Right atrium auricular region (tissue), 2 donors: ENCODE data around the gene MDC1. TPM values are rescaled to one million over a fixed set of nuclear protein-coding genes. Genes with fewer than 3 reads are reported as not detected.
"Not testable (repeated sequence)": the region's sequence is repeated elsewhere in the genome, so short reads cannot be mapped to it uniquely, and the experiment has no call there.

ENCODE experiments used
- DNase-seq: peaks from one replicate; pipeline ENCODE4 v3.0.0-alpha.2; 2019; ENCODE audit warnings: low spot score
- H3K27ac ChIP-seq, 2 donors: fragments of 200-600 bp; sonication (generic); 1 replicate in 1 of 2; 2 replicates in 1 of 2; pipeline ENCODE4 v1.5.1; 2016 to 2019
- H3K27me3 ChIP-seq, 2 donors: fragments of 200-600 bp; sonication (generic); one replicate each; pipeline versions ENCODE4 v1.5.1 to v1.6.0; 2017 to 2019
- H3K36me3 ChIP-seq: fragments of 200-600 bp; sonication (generic); one replicate; pipeline ENCODE4 v1.5.1; 2016
- H3K4me1 ChIP-seq, 2 donors: fragments of 200-600 bp; sonication (generic); one replicate each; pipeline versions ENCODE4 v1.5.1 to v1.6.0; 2017 to 2019
- H3K4me3 ChIP-seq, 2 donors: fragments of 200-600 bp; sonication (generic); 1 replicate in 1 of 2; 2 replicates in 1 of 2; pipeline ENCODE4 v1.5.1; 2017 to 2019; ENCODE audit warnings: mild to moderate bottlenecking in 1 of 2, moderate library complexity in 1 of 2
- H3K9me3 ChIP-seq, 2 donors: fragments of 200-600 bp; sonication (generic); one replicate each; pipeline ENCODE4 v1.5.1; 2019
- CTCF ChIP-seq, 2 donors: fragments of 200-600 bp; sonication (generic); IDR thresholded peaks; one replicate each; pipeline ENCODE4 v1.5.1; 2019; ENCODE audit warnings: antibody characterized with exemption in 2 of 2
- total RNA-seq, 2 donors: library from RNA; depleted of rRNA; stranded (reverse); fragments of >200 nt; gene quantifications; one replicate each; pipeline ENCODE4 v1.1.0, GENCODE V29; 2016

The MDC1 gene
- total RNA-seq, 2 donors from 2014 or later = 6.7 to 12.3 TPM

- Histone ChIP-seq H3K4me1 (peaks cover 0 to 67% of the 10 kb centered on the region in 2 donors), H3K27ac (peak overlapping the region; percentile 92 to 95), H3K4me3 (peak overlapping the region; percentile 82 to 85), H3K27me3 (no peaks in the 10 kb centered on the region), H3K9me3 (no peaks in the 10 kb centered on the region), H3K36me3 (peaks cover 36% of the 10 kb centered on the region)
- DNase-seq = peak; percentile 76
- no peak for TF ChIP-seq CTCF (IDR thresholded peaks at IDR 0.05)
Measured at GRCh38 chr6:30720738-30721197, 3.7 kb upstream of the MDC1 start.

- Histone ChIP-seq H3K27me3 (no peaks in the 10 kb centered on the region), H3K4me1 (peaks cover 0 to 65% of the 10 kb centered on the region in 2 donors)
Measured at GRCh38 chr6:30719791-30720737, 3.0 kb upstream of the MDC1 start, which contains the start of gene TUBB. Gene TUBB, plus strand, starts transcription at chr6:30720352. Its CDS starts 155 bp downstream, at chr6:30720507.

GRCh38 chr6:30719356-30719755 lies 2.3 kb upstream of the MDC1 start:
- Histone ChIP-seq H3K4me3 (peak overlapping the region; percentile 82 to 85), H3K36me3 (peaks cover 22% of the 10 kb centered on the region), H3K9me3 (no peaks in the 10 kb centered on the region), H3K4me1 (peaks cover 0 to 58% of the 10 kb centered on the region in 2 donors), H3K27ac (peak overlapping the region; percentile 92 to 95), H3K27me3 (no peaks in the 10 kb centered on the region)
- no peak for TF ChIP-seq CTCF (IDR thresholded peaks at IDR 0.05)
- DNase-seq = no peak

More at GRCh38 chr6:30719791-30720737, 3.0 kb upstream of the MDC1 start, which contains the start of gene TUBB:
- H3K27ac ChIP-seq = peak within 1 kb of the TSS; percentile 92 to 95
- H3K36me3 ChIP-seq = peaks cover 29% of the 10 kb centered on the region
- H3K4me3 ChIP-seq = peak within 1 kb of the TSS; percentile 82 to 85
- no peak for TF ChIP-seq CTCF (IDR thresholded peaks at IDR 0.05)
- no peaks in the 10 kb centered on the region for H3K9me3 ChIP-seq
- peak; percentile 98 for DNase-seq

- H3K4me1 ChIP-seq = peaks cover 0 to 46% of the 10 kb centered on the region in 2 donors
- H3K4me3 ChIP-seq = peak overlapping the region; percentile 37 to 67
- H3K27me3 ChIP-seq, DNase-seq, H3K9me3 ChIP-seq: not testable (repeated sequence)
- peak overlapping the region; percentile 91 to 94 for H3K27ac ChIP-seq
- peaks cover 18% of the 10 kb centered on the region for H3K36me3 ChIP-seq
Measured at GRCh38 chr6:30717845-30718720, 1.0 kb upstream of the MDC1 start.

GRCh38 chr6:30716879-30717128 lies 277 bp downstream of the MDC1 start:
- Histone ChIP-seq H3K4me1 (peaks cover 0 to 33% of the 10 kb centered on the region in 2 donors), H3K27ac (peak overlapping the region; percentile 91 to 94), H3K4me3 (peak overlapping the region; percentile 53 to 67), H3K27me3 (no peaks in the 10 kb centered on the region), H3K9me3 (no peaks in the 10 kb centered on the region), H3K36me3 (peaks cover 22% of the 10 kb centered on the region)
- TF ChIP-seq CTCF (IDR thresholded peaks at IDR 0.05) = no peak
- DNase-seq = no peak

GRCh38 chr6:30714263-30714662 lies 2.8 kb downstream of the MDC1 start:
- no peak overlapping the region for H3K27ac ChIP-seq
- no peaks in the 10 kb centered on the region for H3K27me3 ChIP-seq
- peaks cover 47% of the 10 kb centered on the region for H3K36me3 ChIP-seq
- no peaks in the 10 kb centered on the region for H3K9me3 ChIP-seq
- TF ChIP-seq CTCF (IDR thresholded peaks at IDR 0.05) = no peak
- peaks cover 0 to 23% of the 10 kb centered on the region in 2 donors for H3K4me1 ChIP-seq
- H3K4me3 ChIP-seq = no peak overlapping the region
- DNase-seq = no peak
